ENCODE measurements around the gene CXCL13.

Gene CXCL13

GRCh38 chr4:77631276-77631675, 25.7 kb downstream of the CXCL13 start:
- Histone ChIP-seq H3K79me1 (replicated peaks; ENCODE audit: low read length, poor library complexity, severe bottlenecking) (no peaks in the 10 kb centered on the region), H3K14ac (ENCODE audit: low read length in 2 of 2) (no peak overlapping the region), H3K4ac (ENCODE audit: low read depth in 1 of 2, low read length in 2 of 2) (no peak overlapping the region), H2BK120ac (ENCODE audit: low read depth, low read length) (no peak overlapping the region), H2AFZ (ENCODE audit: low read depth, low read length) (no peak overlapping the region), H4K91ac (ENCODE audit: low read length) (no peak overlapping the region), H2BK5ac (ENCODE audit: low read depth, low read length, poor library complexity, severe bottlenecking) (no peak overlapping the region), H3K4me2 (ENCODE audit: low read length, poor library complexity, severe bottlenecking) (no peak overlapping the region), H4K8ac (ENCODE audit: low read length) (no peak overlapping the region), H3K36me3 (ENCODE audit: control insufficient read depth in 1 of 2, insufficient read depth in 2 of 2, low read depth in 1 of 2, low read length in 2 of 2) (no peaks in the 10 kb centered on the region), H2BK12ac (ENCODE audit: low read length in 2 of 2) (no peak overlapping the region), H3K9ac (ENCODE audit: low read length) (no peak overlapping the region), H3K27me3 (ENCODE audit: control insufficient read depth in 1 of 2, insufficient read depth in 1 of 2, low read length in 2 of 2) (peaks cover 0 to 6% of the 10 kb centered on the region in 2 experiments), H2BK15ac (ENCODE audit: low read depth, poor library complexity, severe bottlenecking) (no peak overlapping the region), H3K23ac (ENCODE audit: low read length in 2 of 2) (no peak overlapping the region), H3K27ac (ENCODE audit: low read length, poor library complexity, severe bottlenecking) (no peak overlapping the region), H3K9me3 (ENCODE audit: control insufficient read depth, low read length) (no peaks in the 10 kb centered on the region), H3K4me3 (ENCODE audit: insufficient read depth in 1 of 2, low read depth in 1 of 2, low read length in 2 of 2) (no peak overlapping the region), H3K18ac (ENCODE audit: low read depth in 1 of 2, low read length in 2 of 2) (no peak overlapping the region), H2AK5ac (ENCODE audit: low read length, severe bottlenecking) (no peak overlapping the region), H3K4me1 (ENCODE audit: control insufficient read depth, insufficient read depth, low read depth, low read length) (no peaks in the 10 kb centered on the region)
- no peak for DNase-seq
- 94% methylated on average over 1 of the region's 1 CpG for WGBS

- Histone ChIP-seq H3K27ac (ENCODE audit: low read length, poor library complexity, severe bottlenecking) (no peak overlapping the region), H3K36me3 (ENCODE audit: control insufficient read depth in 1 of 2, insufficient read depth in 2 of 2, low read depth in 1 of 2, low read length in 2 of 2) (no peaks in the 10 kb centered on the region), H2BK15ac (ENCODE audit: low read depth, poor library complexity, severe bottlenecking) (no peak overlapping the region), H3K4me2 (ENCODE audit: low read length, poor library complexity, severe bottlenecking) (no peak overlapping the region), H2AK5ac (ENCODE audit: low read length, severe bottlenecking) (no peak overlapping the region), H2AFZ (ENCODE audit: low read depth, low read length) (no peak overlapping the region), H2BK120ac (ENCODE audit: low read depth, low read length) (no peak overlapping the region), H4K8ac (ENCODE audit: low read length) (no peak overlapping the region), H3K9me3 (ENCODE audit: control insufficient read depth, low read length) (no peaks in the 10 kb centered on the region), H2BK12ac (ENCODE audit: low read length in 2 of 2) (no peak overlapping the region), H3K27me3 (ENCODE audit: control insufficient read depth in 1 of 2, insufficient read depth in 1 of 2, low read length in 2 of 2) (peaks cover 0 to 6% of the 10 kb centered on the region in 2 experiments), H3K79me1 (replicated peaks; ENCODE audit: low read length, poor library complexity, severe bottlenecking) (no peaks in the 10 kb centered on the region), H3K4ac (ENCODE audit: low read depth in 1 of 2, low read length in 2 of 2) (no peak overlapping the region), H3K9ac (ENCODE audit: low read length) (no peak overlapping the region), H4K91ac (ENCODE audit: low read length) (no peak overlapping the region), H2BK5ac (ENCODE audit: low read depth, low read length, poor library complexity, severe bottlenecking) (no peak overlapping the region), H3K4me1 (ENCODE audit: control insufficient read depth, insufficient read depth, low read depth, low read length) (peaks cover 4% of the 10 kb centered on the region), H3K14ac (ENCODE audit: low read length in 2 of 2) (no peak overlapping the region), H3K4me3 (ENCODE audit: insufficient read depth in 1 of 2, low read depth in 1 of 2, low read length in 2 of 2) (no peak overlapping the region), H3K18ac (ENCODE audit: low read depth in 1 of 2, low read length in 2 of 2) (no peak overlapping the region), H3K23ac (ENCODE audit: low read length in 2 of 2) (no peak overlapping the region)
- WGBS, result 82% methylated on average over 5 of the region's 6 CpGs
- no peak for DNase-seq
Measured at GRCh38 chr4:77634132-77634785, 28.6 kb downstream of the CXCL13 start.

DNA sequence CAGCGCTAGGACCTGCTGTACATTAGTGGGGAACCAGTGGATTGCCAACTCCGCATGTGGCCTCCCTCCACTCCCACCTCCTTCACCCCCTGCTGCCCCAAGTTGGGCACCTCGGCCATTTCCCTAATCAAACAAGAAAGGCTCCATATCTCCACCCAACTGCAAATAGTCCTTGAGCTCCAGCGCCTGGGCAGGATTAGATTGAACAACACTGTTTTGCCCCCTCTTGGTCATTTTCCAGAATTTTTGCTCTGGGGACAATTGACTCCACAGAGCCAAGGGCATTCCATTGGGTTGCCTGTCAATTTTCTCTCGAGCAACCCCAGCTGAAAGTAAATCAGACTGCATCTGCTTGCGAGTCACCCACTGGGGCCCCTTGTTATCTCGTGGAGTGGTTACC, 29.6 kb downstream of the CXCL13 start:
- Histone ChIP-seq H3K9me3 (ENCODE audit: control insufficient read depth, low read length) (no peaks in the 10 kb centered on the region), H3K27me3 (ENCODE audit: control insufficient read depth in 1 of 2, insufficient read depth in 1 of 2, low read length in 2 of 2) (peaks cover 0 to 6% of the 10 kb centered on the region in 2 experiments), H3K4me1 (ENCODE audit: control insufficient read depth, insufficient read depth, low read depth, low read length) (peaks cover 4% of the 10 kb centered on the region), H4K91ac (ENCODE audit: low read length) (no peak overlapping the region), H2AK5ac (ENCODE audit: low read length, severe bottlenecking) (no peak overlapping the region), H2BK5ac (ENCODE audit: low read depth, low read length, poor library complexity, severe bottlenecking) (no peak overlapping the region), H2BK120ac (ENCODE audit: low read depth, low read length) (no peak overlapping the region), H4K8ac (ENCODE audit: low read length) (no peak overlapping the region), H3K4ac (ENCODE audit: low read depth in 1 of 2, low read length in 2 of 2) (no peak overlapping the region), H3K23ac (ENCODE audit: low read length in 2 of 2) (no peak overlapping the region), H3K4me2 (ENCODE audit: low read length, poor library complexity, severe bottlenecking) (no peak overlapping the region), H3K4me3 (ENCODE audit: insufficient read depth in 1 of 2, low read depth in 1 of 2, low read length in 2 of 2) (no peak overlapping the region), H2AFZ (ENCODE audit: low read depth, low read length) (no peak overlapping the region), H3K36me3 (ENCODE audit: control insufficient read depth in 1 of 2, insufficient read depth in 2 of 2, low read depth in 1 of 2, low read length in 2 of 2) (no peaks in the 10 kb centered on the region), H3K9ac (ENCODE audit: low read length) (no peak overlapping the region), H3K79me1 (replicated peaks; ENCODE audit: low read length, poor library complexity, severe bottlenecking) (no peaks in the 10 kb centered on the region), H3K14ac (ENCODE audit: low read length in 2 of 2) (no peak overlapping the region), H3K18ac (ENCODE audit: low read depth in 1 of 2, low read length in 2 of 2) (no peak overlapping the region), H2BK12ac (ENCODE audit: low read length in 2 of 2) (no peak overlapping the region), H2BK15ac (ENCODE audit: low read depth, poor library complexity, severe bottlenecking) (no peak overlapping the region), H3K27ac (ENCODE audit: low read length, poor library complexity, severe bottlenecking) (no peak overlapping the region)
- WGBS, result 88% methylated on average over 7 of the region's 7 CpGs
- no peak for DNase-seq

GRCh38 chr4:77635876-77636275, 30.3 kb downstream of the CXCL13 start:
- no peak overlapping the region for H3K4ac ChIP-seq (ENCODE audit: low read depth in 1 of 2, low read length in 2 of 2)
- peak overlapping the region; percentile 35 for H4K91ac ChIP-seq (ENCODE audit: low read length)
- 92% methylated on average over 4 of the region's 4 CpGs for WGBS
- no peak overlapping the region for H2BK5ac ChIP-seq (ENCODE audit: low read depth, low read length, poor library complexity, severe bottlenecking)
- peaks cover 0 to 6% of the 10 kb centered on the region in 2 experiments for H3K27me3 ChIP-seq (ENCODE audit: control insufficient read depth in 1 of 2, insufficient read depth in 1 of 2, low read length in 2 of 2)
- DNase-seq, result no peak
- H3K9me3 ChIP-seq (ENCODE audit: control insufficient read depth, low read length), result no peaks in the 10 kb centered on the region
- no peaks in the 10 kb centered on the region for H3K36me3 ChIP-seq (ENCODE audit: control insufficient read depth in 1 of 2, insufficient read depth in 2 of 2, low read depth in 1 of 2, low read length in 2 of 2)
- peaks cover 4% of the 10 kb centered on the region for H3K4me1 ChIP-seq (ENCODE audit: control insufficient read depth, insufficient read depth, low read depth, low read length)
- no peak overlapping the region for H2BK12ac ChIP-seq (ENCODE audit: low read length in 2 of 2)
- no peak overlapping the region for H3K14ac ChIP-seq (ENCODE audit: low read length in 2 of 2)
- H3K4me2 ChIP-seq (ENCODE audit: low read length, poor library complexity, severe bottlenecking), result no peak overlapping the region
- H2BK15ac ChIP-seq (ENCODE audit: low read depth, poor library complexity, severe bottlenecking), result no peak overlapping the region
- no peak overlapping the region for H3K4me3 ChIP-seq (ENCODE audit: insufficient read depth in 1 of 2, low read depth in 1 of 2, low read length in 2 of 2)
- H3K9ac ChIP-seq (ENCODE audit: low read length), result no peak overlapping the region
- no peaks in the 10 kb centered on the region for H3K79me1 ChIP-seq (replicated peaks; ENCODE audit: low read length, poor library complexity, severe bottlenecking)
- no peak overlapping the region for H3K27ac ChIP-seq (ENCODE audit: low read length, poor library complexity, severe bottlenecking)
- no peak overlapping the region for H2AFZ ChIP-seq (ENCODE audit: low read depth, low read length)
- no peak overlapping the region for H2AK5ac ChIP-seq (ENCODE audit: low read length, severe bottlenecking)
- H3K23ac ChIP-seq (ENCODE audit: low read length in 2 of 2), result no peak overlapping the region
- no peak overlapping the region for H3K18ac ChIP-seq (ENCODE audit: low read depth in 1 of 2, low read length in 2 of 2)
- no peak overlapping the region for H2BK120ac ChIP-seq (ENCODE audit: low read depth, low read length)
- no peak overlapping the region for H4K8ac ChIP-seq (ENCODE audit: low read length)
